DMS79 (cell line): ENCODE data around the gene L1TD1.
"Not testable (repeated sequence)": the region's sequence is repeated elsewhere in the genome, so short reads cannot be mapped to it uniquely, and the experiment has no call there.

Source experiments
- DNase-seq: peaks from one replicate; lab custom pipeline; 2025; lab: John Stamatoyannopoulos, UW

L1TD1 gene

DNA sequence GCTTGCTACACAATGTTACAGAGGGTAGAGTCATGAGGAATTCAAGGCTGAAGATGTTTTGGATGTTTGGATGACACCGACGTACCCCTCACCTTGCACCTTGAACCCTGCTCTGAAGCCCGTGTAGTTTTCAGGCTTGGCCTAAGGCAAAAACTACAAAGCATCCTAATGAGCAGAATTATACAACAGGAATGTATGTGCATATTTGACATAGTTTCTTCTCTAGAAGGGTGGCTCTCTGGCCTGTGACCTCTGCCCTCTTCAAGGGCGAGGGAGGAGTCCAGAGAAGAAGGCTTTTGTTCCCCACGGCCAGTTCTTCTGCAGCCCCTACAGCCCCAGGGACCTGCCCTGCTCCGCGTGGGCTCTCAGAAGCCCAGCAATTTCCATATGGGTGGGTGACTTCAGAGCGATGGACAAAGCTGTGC lies 43.3 kb downstream of the L1TD1 start:
- DNase-seq: no peak

- no peak for DNase-seq
Observed at GRCh38 chr1:62238507-62238906, 43.9 kb downstream of the L1TD1 start.

GRCh38 chr1:62239652-62240403 lies 45.2 kb downstream of the L1TD1 start:
- not testable (repeated sequence) for DNase-seq

GRCh38 chr1:62240651-62241370 lies 46.2 kb downstream of the L1TD1 start:
- no peak for DNase-seq

DNA sequence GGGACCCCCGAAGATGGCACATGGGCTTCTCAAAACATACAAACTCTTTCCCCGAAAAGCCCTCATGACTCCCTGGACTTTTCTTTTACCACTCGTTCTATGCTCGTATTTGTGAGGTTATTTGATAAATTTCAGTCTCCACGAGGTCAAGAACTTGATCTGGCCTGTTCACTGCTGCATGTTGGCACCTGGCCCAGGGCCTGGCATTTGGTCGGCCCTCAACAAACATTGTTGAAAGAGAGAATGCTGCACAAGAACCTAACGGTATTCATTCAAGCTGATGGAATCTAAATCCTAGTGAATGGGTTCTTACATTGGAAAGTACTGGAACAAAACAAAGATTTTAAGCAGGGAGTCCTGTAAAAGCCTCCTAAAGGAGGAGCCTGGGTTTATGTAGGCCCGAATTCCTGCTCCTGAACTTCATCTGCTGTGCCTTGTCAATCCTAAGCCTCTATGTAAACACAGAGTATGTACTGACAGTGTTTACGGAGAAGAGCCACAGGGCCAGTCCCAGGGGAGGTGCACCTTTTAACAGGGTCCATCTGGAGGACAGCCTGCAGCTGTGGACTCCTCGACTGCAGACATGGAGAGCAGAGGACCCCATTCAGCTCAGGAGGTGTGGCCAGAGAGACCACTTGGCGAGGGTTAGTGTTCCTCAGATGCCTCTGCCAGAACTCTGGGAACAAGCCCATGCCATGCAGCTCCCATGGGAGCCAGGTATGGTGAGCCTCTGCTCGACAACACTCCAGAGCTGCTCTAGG lies 46.9 kb downstream of the L1TD1 start:
- peak; percentile 25 for DNase-seq

DNA sequence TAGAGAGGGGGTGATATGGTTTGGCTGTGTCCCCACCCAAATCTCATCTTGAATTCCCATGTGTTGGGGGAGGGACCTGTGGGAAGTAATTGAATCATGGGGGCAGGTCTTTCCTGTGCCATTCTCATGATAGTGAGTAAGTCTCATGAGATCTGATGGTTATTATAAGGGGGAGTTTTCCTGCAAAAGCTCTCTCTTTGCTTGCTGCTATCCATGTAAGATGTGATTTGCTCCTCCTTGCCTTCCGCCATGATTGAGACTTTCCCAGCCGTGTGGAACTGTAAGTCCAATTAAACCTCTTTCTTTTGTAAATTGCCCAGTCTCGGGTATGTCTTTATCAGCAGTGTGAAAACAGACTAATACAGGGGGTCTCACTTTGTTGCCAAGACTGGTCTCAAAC lies 49.7 kb downstream of the L1TD1 start:
- DNase-seq: not testable (repeated sequence)

- DNase-seq: no peak
Observed at GRCh38 chr1:62245201-62245600, 50.6 kb downstream of the L1TD1 start.

DNA sequence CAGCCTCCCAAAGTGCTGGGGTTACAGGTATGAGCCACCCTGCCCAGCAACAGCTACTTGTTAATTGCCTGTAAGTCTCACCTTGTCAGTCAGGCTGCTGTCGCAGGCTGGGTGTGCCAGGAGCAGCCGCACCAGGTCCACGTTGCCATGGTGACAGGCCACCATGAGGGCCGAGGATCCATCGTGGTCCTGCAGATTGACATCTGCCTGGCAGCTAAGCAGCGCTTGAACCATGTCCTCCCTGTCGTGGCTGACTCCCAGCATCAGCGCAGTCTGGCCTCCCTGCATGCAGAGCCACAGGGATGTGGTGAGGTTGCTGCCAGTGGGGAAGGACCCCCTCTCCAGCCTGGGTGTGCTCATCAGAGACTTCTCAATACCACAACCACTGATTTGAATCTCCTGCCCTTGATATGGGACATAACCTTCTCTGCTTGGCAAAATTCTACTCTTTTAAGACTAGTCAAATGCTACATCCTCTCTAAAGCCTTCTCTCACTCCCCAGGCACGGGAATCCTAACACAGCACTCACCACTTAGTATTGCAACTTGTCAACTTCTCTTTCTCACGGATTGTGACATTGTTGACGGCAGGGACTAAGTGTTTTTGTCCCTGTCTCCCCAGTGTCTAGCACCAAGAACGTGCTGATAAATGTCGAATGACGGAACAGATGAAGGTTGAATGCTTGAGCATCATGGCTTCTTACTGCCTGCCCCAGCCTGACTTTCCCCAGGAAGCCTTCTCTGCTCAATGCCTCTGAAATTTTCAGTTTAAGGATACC lies 52.9 kb downstream of the L1TD1 start:
- DNase-seq: peak; percentile 13

GRCh38 chr1:62250126-62250726 lies 55.6 kb downstream of the L1TD1 start:
- no peak for DNase-seq

- DNase-seq: no peak
Observed at GRCh38 chr1:62259551-62259950, 64.9 kb downstream of the L1TD1 start.

GRCh38 chr1:62260688-62261087 lies 66.0 kb downstream of the L1TD1 start:
- DNase-seq: no peak
